Endothelial cell (in vitro differentiated cells): ENCODE measurements around the gene ZDHHC19. TPM values are rescaled to one million over a fixed set of nuclear protein-coding genes. Genes with fewer than 3 reads are reported as not detected.

Experiments
- DNase-seq: peaks from one replicate; pipeline ENCODE4 v3.0.0; 2021; ENCODE audit warnings: low spot score
- H3K27ac Mint-ChIP-seq: one replicate; pipeline ENCODE4 v1.8.0; 2021; ENCODE audit warnings: mixed read lengths, inconsistent platforms; ENCODE audit not compliant: unreplicated experiment
- H3K27me3 Mint-ChIP-seq: one replicate; pipeline ENCODE4 v1.8.0; 2021; ENCODE audit warnings: mild to moderate bottlenecking, moderate library complexity, mixed read lengths, inconsistent platforms; ENCODE audit not compliant: unreplicated experiment
- H3K36me3 Mint-ChIP-seq: one replicate; pipeline ENCODE4 v1.8.0; 2021; ENCODE audit warnings: mild to moderate bottlenecking, low read depth, mixed read lengths, inconsistent platforms; ENCODE audit not compliant: unreplicated experiment
- H3K4me1 Mint-ChIP-seq: one replicate; pipeline ENCODE4 v1.8.0; 2021; ENCODE audit warnings: mild to moderate bottlenecking, mixed read lengths, inconsistent platforms; ENCODE audit not compliant: unreplicated experiment
- H3K4me3 Mint-ChIP-seq: one replicate; pipeline ENCODE4 v1.8.0; 2021; ENCODE audit warnings: mild to moderate bottlenecking, mixed read lengths, inconsistent platforms; ENCODE audit not compliant: unreplicated experiment
- H3K9me3 Mint-ChIP-seq: one replicate; pipeline ENCODE4 v1.8.0; 2021; ENCODE audit warnings: mixed read lengths, inconsistent platforms; ENCODE audit not compliant: unreplicated experiment
- CTCF ChIP-seq: fragments of 200-600 bp; sonication (generic); IDR thresholded peaks from one replicate; pipeline ENCODE4 v1.5.0; 2021; ENCODE audit warnings: antibody characterized with exemption; ENCODE audit not compliant: unreplicated experiment
- total RNA-seq: library from RNA; stranded (reverse); fragmentation: NEBNext Ultra II Directional; extraction: Animal tissue kit (Norgen Biotek cat#: 25700); gene quantifications from one replicate; pipeline ENCODE4 v1.2.1, GENCODE V29; 2021; ENCODE audit not compliant: unreplicated experiment

ZDHHC19 gene
- total RNA-seq, 1 donor from 2014 or later = 0.82 TPM

GRCh38 chr3:196180346-196180745 lies 30.9 kb downstream of the ZDHHC19 start:
- Mint-ChIP-seq H3K27me3 (peaks cover 3% of the 10 kb centered on the region), H3K9me3 (no peaks in the 10 kb centered on the region), H3K27ac (no peak overlapping the region), H3K36me3 (no peaks in the 10 kb centered on the region), H3K4me3 (no peak overlapping the region), H3K4me1 (no peaks in the 10 kb centered on the region)
- no peak for DNase-seq
- TF ChIP-seq CTCF = no peak

- Mint-ChIP-seq H3K4me3 (no peak overlapping the region), H3K27ac (no peak overlapping the region), H3K4me1 (no peaks in the 10 kb centered on the region), H3K9me3 (no peaks in the 10 kb centered on the region), H3K27me3 (peaks cover 3% of the 10 kb centered on the region), H3K36me3 (no peaks in the 10 kb centered on the region)
- TF ChIP-seq CTCF = no peak
- no peak for DNase-seq
Observed at GRCh38 chr3:196179380-196180308, 31.6 kb downstream of the ZDHHC19 start.

GRCh38 chr3:196178993-196179379 lies 32.2 kb downstream of the ZDHHC19 start:
- H3K4me1 Mint-ChIP-seq = no peaks in the 10 kb centered on the region
- H3K27me3 Mint-ChIP-seq = peaks cover 5% of the 10 kb centered on the region
- H3K27ac Mint-ChIP-seq = no peak overlapping the region
- H3K9me3 Mint-ChIP-seq = no peaks in the 10 kb centered on the region
- TF ChIP-seq CTCF = no peak
- H3K4me3 Mint-ChIP-seq = no peak overlapping the region
- H3K36me3 Mint-ChIP-seq = no peaks in the 10 kb centered on the region
- DNase-seq = no peak

DNA sequence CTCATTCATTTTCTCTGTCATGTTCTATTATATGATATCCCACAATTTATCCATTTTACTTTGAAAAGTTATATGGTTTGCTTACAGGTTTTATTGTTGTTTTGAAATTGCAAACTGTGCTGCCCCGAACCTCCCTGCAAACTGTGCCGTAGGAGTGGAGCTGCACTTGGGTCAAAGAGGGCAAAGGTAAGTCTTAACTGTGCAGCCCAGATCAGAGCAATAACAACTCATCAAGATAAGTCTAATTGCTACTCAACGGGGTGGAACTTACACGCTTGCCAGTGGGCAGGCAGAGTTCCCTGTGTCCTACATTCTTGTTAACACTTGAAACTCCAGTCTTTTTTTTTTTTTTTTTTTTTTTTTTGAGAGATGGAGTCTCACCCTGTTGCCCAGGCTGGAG lies 33.2 kb downstream of the ZDHHC19 start:
- TF ChIP-seq CTCF = no peak
- H3K36me3 Mint-ChIP-seq = no peaks in the 10 kb centered on the region
- no peak overlapping the region for H3K27ac Mint-ChIP-seq
- no peaks in the 10 kb centered on the region for H3K9me3 Mint-ChIP-seq
- no peak overlapping the region for H3K4me3 Mint-ChIP-seq
- H3K27me3 Mint-ChIP-seq = peaks cover 5% of the 10 kb centered on the region
- no peak for DNase-seq
- no peaks in the 10 kb centered on the region for H3K4me1 Mint-ChIP-seq

- no peak for DNase-seq
- Mint-ChIP-seq H3K36me3 (no peaks in the 10 kb centered on the region), H3K4me1 (no peaks in the 10 kb centered on the region), H3K4me3 (no peak overlapping the region), H3K27me3 (peaks cover 5% of the 10 kb centered on the region), H3K9me3 (no peaks in the 10 kb centered on the region), H3K27ac (no peak overlapping the region)
- no peak for TF ChIP-seq CTCF
Observed at GRCh38 chr3:196177567-196177966, 33.6 kb downstream of the ZDHHC19 start.
